Smooth muscle cell (in vitro differentiated cells): ENCODE data around the gene OSBPL10. TPM values are rescaled to one million over a fixed set of nuclear protein-coding genes. Genes with fewer than 3 reads are reported as not detected.

Source experiments
- DNase-seq: peaks from one replicate; lab custom pipeline; 2025; ENCODE audit not compliant: unreplicated experiment; lab: John Stamatoyannopoulos, UW
- H2AFZ ChIP-seq: fragments of 200-600 bp; sonication (generic); 2 replicates; pipeline ENCODE4 v1.6.0; 2016; ENCODE audit warnings: antibody characterized with exemption, low read depth, mild to moderate bottlenecking
- H3F3A ChIP-seq: fragments of 200-600 bp; sonication (generic); 2 replicates; pipeline ENCODE4 v1.6.0; 2017; ENCODE audit warnings: antibody characterized with exemption, low read depth
- H3K27ac ChIP-seq: fragments of 200-600 bp; sonication (generic); 2 replicates; pipeline ENCODE4 v1.5.1; 2016; ENCODE audit warnings: low read depth, mild to moderate bottlenecking
- H3K27me3 ChIP-seq: fragments of 200-600 bp; sonication (generic); 2 replicates; pipeline ENCODE4 v1.6.1; 2016; ENCODE audit warnings: low read depth, mild to moderate bottlenecking
- H3K36me3 ChIP-seq: fragments of 200-600 bp; sonication (generic); 2 replicates; pipeline ENCODE4 v1.5.1; 2016; ENCODE audit warnings: low read depth
- H3K4me1 ChIP-seq: fragments of 200-600 bp; sonication (generic); 2 replicates; pipeline ENCODE4 v1.5.1; 2016; ENCODE audit warnings: low read depth
- H3K4me2 ChIP-seq: fragments of 200-600 bp; sonication (generic); 2 replicates; pipeline ENCODE4 v1.6.0; 2016; ENCODE audit warnings: mild to moderate bottlenecking
- H3K4me3 ChIP-seq: fragments of 200-600 bp; sonication (generic); 2 replicates; pipeline ENCODE4 v1.5.1; 2016; ENCODE audit warnings: mild to moderate bottlenecking
- H3K79me2 ChIP-seq: fragments of 200-600 bp; sonication (generic); 2 replicates; pipeline ENCODE4 v1.6.0; 2016; ENCODE audit warnings: low read depth, mild to moderate bottlenecking
- H3K9ac ChIP-seq: fragments of 200-600 bp; sonication (generic); 2 replicates; pipeline ENCODE4 v1.6.0; 2016; ENCODE audit warnings: low read depth
- H3K9me3 ChIP-seq: fragments of 200-600 bp; sonication (generic); replicated peaks from 2 replicates; pipeline ENCODE4 v1.5.1; 2016; ENCODE audit warnings: low read depth
- H4K20me1 ChIP-seq: fragments of 200-600 bp; sonication (generic); 2 replicates; pipeline ENCODE4 v1.6.0; 2016; ENCODE audit warnings: low read depth
- WGBS: methylation state at CpG from one replicate; pipeline ENCODE4 v1.1.7; 2016; ENCODE audit warnings: low lambda C conversion rate; 5-methylcytosine and 5-hydroxymethylcytosine counted together
- polyA plus RNA-seq: library from polyadenylated mRNA; unstranded; fragments of >200 nt; fragmentation: Nextera tagmentation; extraction: Ambion mirVana; gene quantifications from 2 replicates; pipeline ENCODE4 v1.2.1, GENCODE V29; 2016
- total RNA-seq: library from RNA; depleted of rRNA; stranded (reverse); fragments of >200 nt; gene quantifications from 2 replicates; pipeline ENCODE4 v1.2.3, GENCODE V29; 2014
- TF ChIP-seq, protein P1 (sequence below): fragments of 200-600 bp; sonication (generic); IDR thresholded peaks from 2 replicates; pipeline ENCODE4 v1.5.1; 2017; ENCODE audit warnings: borderline replicate concordance, mild to moderate bottlenecking, antibody characterized with exemption; ENCODE audit not compliant: insufficient read depth, poor library complexity, severe bottlenecking

OSBPL10 gene
- total and polyA plus RNA-seq, 2 experiments from 2014 or later: 48.9 to 91.5 TPM

DNA sequence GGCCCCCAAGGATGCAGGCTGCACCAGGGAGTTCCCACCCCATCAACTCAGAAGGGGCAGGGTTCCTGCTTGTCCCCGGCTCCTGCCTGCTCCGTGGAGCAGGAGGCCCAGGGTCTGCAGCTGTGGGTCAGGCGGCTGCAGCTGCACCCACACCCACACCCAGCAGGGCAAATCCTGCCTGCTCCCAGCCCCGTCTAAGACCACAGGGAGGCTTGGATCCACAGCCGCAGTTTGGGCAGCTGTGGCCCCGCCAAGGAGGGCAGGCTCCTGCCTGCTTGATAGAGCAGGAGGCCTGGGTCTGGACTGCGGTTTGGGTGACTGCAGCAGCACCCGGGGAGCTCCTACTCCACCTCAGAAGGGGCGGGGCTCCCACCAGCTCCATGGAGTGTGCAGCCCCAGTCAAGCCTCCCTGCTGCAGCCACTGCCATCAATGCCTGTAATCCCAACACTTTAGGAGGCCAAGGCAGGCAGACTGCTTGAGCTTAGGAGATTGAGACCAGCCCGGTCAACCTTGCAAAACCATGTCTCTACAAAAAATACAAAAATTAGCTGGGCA, 163.6 kb downstream of the OSBPL10 start:
- DNase-seq: no peak
- Histone ChIP-seq H3K9ac (no peak overlapping the region), H3K27ac (no peak overlapping the region), H3K4me2 (no peak overlapping the region), H4K20me1 (peaks cover 51% of the 10 kb centered on the region), H3K4me3 (no peak overlapping the region), H3F3A (no peaks in the 10 kb centered on the region), H3K9me3 (no peaks in the 10 kb centered on the region), H2AFZ (no peak overlapping the region), H3K27me3 (no peaks in the 10 kb centered on the region), H3K79me2 (peaks cover 53% of the 10 kb centered on the region), H3K4me1 (no peaks in the 10 kb centered on the region), H3K36me3 (no peaks in the 10 kb centered on the region)
- TF ChIP-seq, protein P1, sequence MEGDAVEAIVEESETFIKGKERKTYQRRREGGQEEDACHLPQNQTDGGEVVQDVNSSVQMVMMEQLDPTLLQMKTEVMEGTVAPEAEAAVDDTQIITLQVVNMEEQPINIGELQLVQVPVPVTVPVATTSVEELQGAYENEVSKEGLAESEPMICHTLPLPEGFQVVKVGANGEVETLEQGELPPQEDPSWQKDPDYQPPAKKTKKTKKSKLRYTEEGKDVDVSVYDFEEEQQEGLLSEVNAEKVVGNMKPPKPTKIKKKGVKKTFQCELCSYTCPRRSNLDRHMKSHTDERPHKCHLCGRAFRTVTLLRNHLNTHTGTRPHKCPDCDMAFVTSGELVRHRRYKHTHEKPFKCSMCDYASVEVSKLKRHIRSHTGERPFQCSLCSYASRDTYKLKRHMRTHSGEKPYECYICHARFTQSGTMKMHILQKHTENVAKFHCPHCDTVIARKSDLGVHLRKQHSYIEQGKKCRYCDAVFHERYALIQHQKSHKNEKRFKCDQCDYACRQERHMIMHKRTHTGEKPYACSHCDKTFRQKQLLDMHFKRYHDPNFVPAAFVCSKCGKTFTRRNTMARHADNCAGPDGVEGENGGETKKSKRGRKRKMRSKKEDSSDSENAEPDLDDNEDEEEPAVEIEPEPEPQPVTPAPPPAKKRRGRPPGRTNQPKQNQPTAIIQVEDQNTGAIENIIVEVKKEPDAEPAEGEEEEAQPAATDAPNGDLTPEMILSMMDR: no peak
- 83% methylated on average over 10 of the region's 10 CpGs for WGBS

DNA sequence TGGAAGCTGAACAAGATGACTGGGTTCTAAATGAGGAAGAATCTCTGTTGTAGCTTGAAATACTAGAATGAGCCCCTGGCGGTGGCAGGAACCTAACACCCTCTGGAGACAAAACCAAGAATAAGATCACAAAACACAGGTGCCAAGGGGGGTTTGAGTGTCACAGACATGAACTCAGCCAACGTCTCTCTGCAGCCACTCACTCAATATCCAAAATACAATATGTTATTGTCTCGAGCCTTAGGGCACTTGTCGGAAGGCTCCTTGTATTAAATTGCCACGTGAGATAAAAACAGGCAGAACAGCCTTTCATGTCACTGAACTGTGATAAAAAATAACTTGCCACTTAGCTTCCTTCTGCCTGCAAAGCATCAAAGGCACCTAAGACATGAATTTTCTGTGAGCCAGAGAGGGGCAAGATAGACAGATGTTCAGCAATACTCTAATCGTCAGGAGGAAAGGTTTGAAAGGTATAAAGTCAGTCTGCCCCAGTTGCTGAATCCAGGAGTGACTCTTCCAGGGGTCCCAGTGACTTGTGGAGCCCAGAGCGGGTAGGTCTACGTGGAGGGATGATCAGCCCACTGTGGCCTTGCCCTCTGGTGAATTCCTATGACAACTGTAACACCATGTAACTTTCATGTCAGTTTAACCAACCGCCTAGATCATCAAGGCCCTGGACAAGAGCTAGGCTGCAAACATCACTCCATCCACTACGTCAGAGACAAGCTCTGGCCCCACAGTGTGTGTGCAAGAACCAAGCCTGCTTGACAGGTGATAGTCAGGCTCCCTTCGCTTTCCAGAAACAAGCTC, 165.2 kb downstream of the OSBPL10 start:
- TF ChIP-seq, protein P1: no peak
- peaks cover 52% of the 10 kb centered on the region for H3K79me2 ChIP-seq
- no peak overlapping the region for H3K4me3 ChIP-seq
- 67% methylated on average over 11 of the region's 11 CpGs for WGBS
- peaks cover 40% of the 10 kb centered on the region for H4K20me1 ChIP-seq
- peak overlapping the region; percentile 63 for H3K4me2 ChIP-seq
- H3K36me3 ChIP-seq: no peaks in the 10 kb centered on the region
- H3K9me3 ChIP-seq: no peaks in the 10 kb centered on the region
- DNase-seq: no peak
- H3F3A ChIP-seq: no peaks in the 10 kb centered on the region
- peak overlapping the region; percentile 31 for H3K27ac ChIP-seq
- no peak overlapping the region for H3K9ac ChIP-seq
- H3K4me1 ChIP-seq: no peaks in the 10 kb centered on the region
- H3K27me3 ChIP-seq: no peaks in the 10 kb centered on the region
- H2AFZ ChIP-seq: no peak overlapping the region

DNA sequence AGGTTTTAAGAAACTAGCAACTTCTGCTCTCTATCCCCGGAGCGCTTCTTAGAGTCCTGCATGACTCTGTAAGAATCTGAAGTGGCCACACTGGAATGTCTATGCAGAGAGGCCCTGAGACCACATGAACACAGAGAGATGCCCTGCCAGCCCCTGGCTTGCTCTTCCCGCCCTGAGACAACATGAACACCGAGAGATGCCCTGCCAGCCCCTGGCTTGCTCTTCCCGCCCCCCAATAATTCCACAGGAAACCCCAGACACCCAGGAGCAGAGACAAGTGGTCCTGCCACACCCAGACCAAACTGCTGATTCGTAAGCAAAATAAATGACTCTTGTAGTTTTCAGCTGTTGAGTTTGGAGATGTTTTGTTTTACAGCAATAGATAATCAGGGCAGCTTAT, 166.1 kb downstream of the OSBPL10 start:
- Histone ChIP-seq H3K36me3 (no peaks in the 10 kb centered on the region), H4K20me1 (peaks cover 39% of the 10 kb centered on the region), H2AFZ (no peak overlapping the region), H3K27ac (peak overlapping the region; percentile 31), H3F3A (no peaks in the 10 kb centered on the region), H3K4me2 (peak overlapping the region; percentile 63), H3K9ac (no peak overlapping the region), H3K79me2 (peaks cover 52% of the 10 kb centered on the region), H3K4me1 (no peaks in the 10 kb centered on the region), H3K9me3 (no peaks in the 10 kb centered on the region), H3K4me3 (no peak overlapping the region), H3K27me3 (no peaks in the 10 kb centered on the region)
- 32% methylated on average over 6 of the region's 6 CpGs for WGBS
- TF ChIP-seq, protein P1: no peak
- DNase-seq: no peak
